IMR-90 (cell line): ENCODE measurements around the gene PNPLA2. TPM values are rescaled to one million over a fixed set of nuclear protein-coding genes. Genes with fewer than 3 reads are reported as not detected.

Experiments
- ATAC-seq: fragments of 200-7000 bp; cut with Tn5 transposase; 2 replicates; pipeline ENCODE4 v1.9.1; 2020; ENCODE audit warnings: low read depth, mild to moderate bottlenecking, moderate library complexity
- BruUV-seq: library from RNA; stranded (reverse); fragments of 400-500 nt; replicated peaks from 2 replicates; lab custom pipeline; 2021; lab: Mats Ljungman, UMichigan
- CTCF ChIA-PET: fragments of 300-600 bp; formaldehyde crosslinking; extraction: SDS; loops from one replicate; lab custom pipeline; 2021; ENCODE audit warnings: antibody characterized with exemption; lab: Yijun Ruan, JAX
- POLR2A ChIA-PET: fragments of 300-600 bp; sonication (Branson Sonifier 250); formaldehyde crosslinking; loops from one replicate; lab custom pipeline; 2022; ENCODE audit warnings: antibody characterized with exemption; ENCODE audit not compliant: unreplicated experiment; lab: Charles Lee
- DNase-seq: peaks from one replicate; pipeline ENCODE4 v3.0.0; 2013
- H2AFZ ChIP-seq: replicated peaks from 2 replicates; pipeline ENCODE3; 2013; ENCODE audit warnings: low read length, mild to moderate bottlenecking; ENCODE audit not compliant: poor library complexity
- H2AK5ac ChIP-seq: 2 replicates; pipeline ENCODE4 v1.6.1; 2013; ENCODE audit warnings: low read depth, low read length, inconsistent platforms
- H2AK9ac ChIP-seq: replicated peaks from 2 replicates; pipeline ENCODE3; 2013; ENCODE audit warnings: mild to moderate bottlenecking, low read depth, low read length, moderate library complexity; ENCODE audit not compliant: poor library complexity
- H2BK120ac ChIP-seq: 2 replicates; pipeline ENCODE4 v1.6.1; 2013; ENCODE audit warnings: low read depth, low read length, inconsistent platforms
- H2BK15ac ChIP-seq: 3 replicates; pipeline ENCODE4 v1.6.1; 2013; ENCODE audit warnings: low read depth, low read length, inconsistent platforms
- H2BK20ac ChIP-seq: 2 replicates; pipeline ENCODE4 v1.6.1; 2013; ENCODE audit warnings: low read depth, mild to moderate bottlenecking, inconsistent platforms, low read length, moderate library complexity
- H2BK5ac ChIP-seq: 2 replicates; pipeline ENCODE4 v1.6.1; 2013; ENCODE audit warnings: mild to moderate bottlenecking, low read depth, low read length, inconsistent platforms; ENCODE audit not compliant: poor library complexity, severe bottlenecking
- H3K14ac ChIP-seq: replicated peaks from 2 replicates; pipeline ENCODE4 v1.6.1; 2013; ENCODE audit warnings: low read depth, low read length, inconsistent platforms
- H3K18ac ChIP-seq: 2 replicates; pipeline ENCODE4 v1.6.1; 2013; ENCODE audit warnings: low read depth, low read length, control low read depth
- H3K23ac ChIP-seq: 2 replicates; pipeline ENCODE4 v1.6.1; 2013; ENCODE audit warnings: low read depth, low read length, inconsistent platforms
- H3K27ac ChIP-seq: 2 replicates; pipeline ENCODE4 v1.5.1; 2013; ENCODE audit warnings: mild to moderate bottlenecking, control low read depth, low read length; ENCODE audit not compliant: insufficient read depth
- H3K27me3 ChIP-seq: 2 replicates; pipeline ENCODE4 v1.6.1; 2013; ENCODE audit warnings: low read length; ENCODE audit not compliant: control insufficient read depth, insufficient read depth
- H3K36me3 ChIP-seq: 2 replicates; pipeline ENCODE4 v1.6.1; 2013; ENCODE audit warnings: low read length, mixed read lengths; ENCODE audit not compliant: control insufficient read depth, insufficient read depth
- H3K4ac ChIP-seq: 2 replicates; pipeline ENCODE4 v1.6.1; 2013; ENCODE audit warnings: low read depth, low read length, inconsistent platforms
- H3K4me1 ChIP-seq: 2 replicates; pipeline ENCODE4 v1.6.1; 2013; ENCODE audit warnings: low read length, mixed read lengths; ENCODE audit not compliant: control insufficient read depth, insufficient read depth
- H3K4me2 ChIP-seq: 2 replicates; pipeline ENCODE4 v1.6.1; 2013; ENCODE audit warnings: low read depth, mild to moderate bottlenecking, control low read depth, low read length, moderate library complexity
- H3K4me3 ChIP-seq: 2 replicates; pipeline ENCODE4 v1.5.1; 2013; ENCODE audit warnings: low read depth, mild to moderate bottlenecking, control low read depth, low read length, moderate library complexity; ENCODE audit not compliant: insufficient read depth
- H3K56ac ChIP-seq: 2 replicates; pipeline ENCODE4 v1.6.1; 2013; ENCODE audit warnings: low read length, inconsistent platforms; ENCODE audit not compliant: insufficient read depth; ENCODE audit errors: extremely low read depth
- H3K79me1 ChIP-seq, 2 experiments: 2 replicates each; pipeline ENCODE4 v1.6.1; 2013; ENCODE audit warnings: low read length in 2 of 2, inconsistent platforms in 1 of 2, low read depth in 1 of 2
- H3K9ac ChIP-seq: 2 replicates; pipeline ENCODE4 v1.6.1; 2013; ENCODE audit warnings: low read depth, low read length, control low read depth
- H3K9me1 ChIP-seq: 2 replicates; pipeline ENCODE4 v1.6.1; 2013; ENCODE audit warnings: low read length, inconsistent platforms; ENCODE audit not compliant: insufficient read depth
- H3K9me3 ChIP-seq: 2 replicates; pipeline ENCODE4 v1.6.1; 2013; ENCODE audit warnings: low read length; ENCODE audit not compliant: control insufficient read depth, insufficient read depth
- H4K20me1 ChIP-seq: 2 replicates; pipeline ENCODE4 v1.6.1; 2013; ENCODE audit warnings: low read length, inconsistent platforms; ENCODE audit not compliant: insufficient read depth
- H4K5ac ChIP-seq: 2 replicates; pipeline ENCODE4 v1.6.1; 2013; ENCODE audit warnings: mild to moderate bottlenecking, low read depth, low read length, control low read depth
- H4K8ac ChIP-seq, 2 experiments: 2 replicates each; pipeline ENCODE4 v1.6.1; 2013; ENCODE audit warnings: low read depth in 2 of 2, low read length in 2 of 2, control low read depth in 1 of 2, inconsistent platforms in 1 of 2
- H4K91ac ChIP-seq: 2 replicates; pipeline ENCODE4 v1.6.1; 2013; ENCODE audit warnings: low read depth, low read length, inconsistent platforms; ENCODE audit not compliant: insufficient read depth
- BHLHE40 ChIP-seq: fragments of 150-350 bp; IDR thresholded peaks from 2 replicates; pipeline ENCODE4 v1.6.1; 2016; ENCODE audit warnings: mild to moderate bottlenecking, low read depth, low read length
- CEBPB ChIP-seq: IDR thresholded peaks from 2 replicates; pipeline ENCODE4 v1.6.1; 2012; ENCODE audit warnings: low read depth, low read length, improper control_type of control experiment
- CHD1 ChIP-seq: IDR thresholded peaks from 2 replicates; pipeline ENCODE4 v1.6.1; 2012; ENCODE audit warnings: low read depth, low read length, improper control_type of control experiment
- CTCF ChIP-seq: conservative IDR thresholded peaks from 2 replicates; pipeline ENCODE4 v1.5.1; 2012; ENCODE audit warnings: mild to moderate bottlenecking, low read depth, low read length, improper control_type of control experiment
- MAFK ChIP-seq: IDR thresholded peaks from 2 replicates; pipeline ENCODE4 v1.6.1; 2012; ENCODE audit warnings: low read depth, low read length, improper control_type of control experiment
- MAZ ChIP-seq: IDR thresholded peaks from 2 replicates; pipeline ENCODE4 v1.6.1; 2012; ENCODE audit warnings: low read depth, mild to moderate bottlenecking, low read length, improper control_type of control experiment, moderate library complexity, borderline replicate concordance
- MXI1 ChIP-seq: IDR thresholded peaks from 2 replicates; pipeline ENCODE4 v1.6.1; 2012; ENCODE audit warnings: low read depth, mild to moderate bottlenecking, low read length, moderate library complexity, borderline replicate concordance
- NFE2L2 ChIP-seq: fragments of 150-350 bp; IDR thresholded peaks from 2 replicates; pipeline ENCODE4 v1.6.1; 2016; ENCODE audit warnings: low read depth, mild to moderate bottlenecking, low read length
- POLR2A ChIP-seq: IDR thresholded peaks from 2 replicates; pipeline ENCODE4 v1.6.1; 2012; ENCODE audit warnings: mild to moderate bottlenecking, low read depth, low read length
- RAD21 ChIP-seq: IDR thresholded peaks from 2 replicates; pipeline ENCODE4 v1.6.1; 2012; ENCODE audit warnings: low read length, improper control_type of control experiment
- RCOR1 ChIP-seq: IDR thresholded peaks from 2 replicates; pipeline ENCODE4 v1.6.1; 2012; ENCODE audit warnings: mild to moderate bottlenecking, low read length, improper control_type of control experiment; ENCODE audit not compliant: insufficient replicate concordance
- RFX5 ChIP-seq: IDR thresholded peaks from 2 replicates; pipeline ENCODE4 v1.8.0; 2012; ENCODE audit warnings: low read depth, mild to moderate bottlenecking, low read length, moderate library complexity
- WGBS, 2 experiments: methylation state at CpG; one replicate each; pipeline versions ENCODE4 v1.1.5 to v1.1.7; 2013; ENCODE audit warnings: missing lambda C conversion rate in 2 of 2; ENCODE audit not compliant: insufficient read length in 1 of 2; ENCODE audit errors: extremely low coverage in 2 of 2; 5-methylcytosine and 5-hydroxymethylcytosine counted together
- dilution Hi-C: fragments of 300-500 bp; cut with HindIII; formaldehyde crosslinking; loops from one replicate; pipeline ENCODE4 v1.14.3; 2018; ENCODE audit warnings: low sequenced_read_pairs; ENCODE audit not compliant: unreplicated experiment
- in situ Hi-C: fragments of 300-500 bp; cut with MboI; formaldehyde crosslinking; loops from 3 replicates; pipeline ENCODE4 v1.14.3; 2019; ENCODE audit warnings: low sequenced_read_pairs, inconsistent platforms, mixed read lengths
- intact Hi-C: fragments of 100-400 bp; cut with micrococcal nuclease; formaldehyde crosslinking; loops from 2 replicates; pipeline ENCODE4 v1.10.0; 2022
- polyA plus RNA-seq, 3 experiments: library from polyadenylated mRNA; depleted of rRNA; stranded (reverse); fragments of >200 nt; gene quantifications; 2 replicates each; pipeline ENCODE4 v1.2.3, GENCODE V29; 2012; ENCODE audit warnings: low replicate concordance in 1 of 3
- total RNA-seq: library from RNA; depleted of rRNA; stranded (reverse); fragments of >200 nt; gene quantifications from 2 replicates; pipeline ENCODE4 v1.2.3, GENCODE V29; 2012
- TF ChIP-seq, protein P1 (sequence below): fragments of 150-350 bp; IDR thresholded peaks from 2 replicates; pipeline ENCODE4 v1.6.1; 2017; ENCODE audit warnings: mild to moderate bottlenecking, antibody characterized with exemption, low read length, low read depth

Gene PNPLA2
- total and polyA plus RNA-seq, 2 of the 4 experiments (the other 2 are of a cell fraction) = 7.0 to 94.3 TPM

DNA sequence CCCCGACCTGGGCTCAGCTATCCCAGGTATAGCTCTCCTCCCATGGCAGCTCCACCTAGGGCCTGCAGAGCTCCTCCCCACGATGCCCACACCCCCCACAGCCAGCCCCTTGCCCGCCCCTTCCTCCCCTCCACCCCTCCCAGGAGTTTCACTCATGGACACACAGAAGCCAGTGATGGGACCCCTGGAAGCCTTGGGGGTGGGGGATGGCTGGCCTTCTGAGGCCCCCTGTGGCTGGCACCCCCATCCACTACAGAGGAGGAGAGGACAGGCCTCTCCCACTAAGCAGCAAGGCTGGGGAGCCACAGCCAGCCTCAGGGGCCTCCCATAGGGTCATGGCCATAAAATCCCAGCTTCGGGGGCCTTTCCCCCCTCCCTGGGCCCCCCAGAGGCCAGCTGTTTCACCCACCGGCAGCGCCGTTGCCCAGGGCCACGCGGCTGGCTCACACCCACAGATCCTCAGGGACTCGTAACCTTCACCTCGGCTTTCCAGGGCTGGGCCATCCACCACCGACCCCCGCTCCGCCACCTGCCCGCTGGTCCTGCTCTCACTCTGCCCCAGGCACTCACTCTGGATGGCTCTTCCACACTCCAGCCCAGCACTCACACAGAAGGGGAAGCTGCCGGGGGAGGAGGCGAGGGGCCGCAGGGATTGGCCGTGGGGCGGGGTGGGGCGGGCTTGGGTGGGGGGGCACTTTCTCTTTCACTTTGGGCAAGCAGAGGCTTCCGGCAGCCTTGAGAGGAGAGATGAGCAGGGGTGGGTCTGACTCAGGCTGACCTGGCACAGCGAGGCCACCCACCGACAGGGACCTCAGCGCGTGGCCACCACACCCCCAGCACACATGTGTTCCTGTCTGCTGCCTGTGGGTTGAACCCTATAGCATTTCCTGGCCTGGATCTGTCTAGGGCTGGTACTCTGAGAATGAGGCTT is 22.8 kb upstream of the PNPLA2 start:
- H2AK5ac ChIP-seq = peak overlapping the region; percentile 92
- in situ Hi-C loops (no loop called here), dilution Hi-C loops (no loop called here), intact Hi-C loops (no loop called here)
- peak overlapping the region; percentile 20 to 88; a peak in 3 of 4 replicates for H4K8ac ChIP-seq
- peaks cover 6% of the 10 kb centered on the region; the same call in 1 of the 2 replicates for H3K9me1 ChIP-seq
- no peak overlapping the region for H2BK20ac ChIP-seq
- no peaks in the 10 kb centered on the region for H3K9me3 ChIP-seq
- H3K14ac ChIP-seq = peak overlapping the region; percentile 86
- H3K4me3 ChIP-seq = peak overlapping the region; percentile 88
- H3K4me1 ChIP-seq = peaks cover 10% of the 10 kb centered on the region
- H3K9ac ChIP-seq = peak overlapping the region; percentile 94
- peak overlapping the region; percentile 83 for H2BK5ac ChIP-seq
- peaks cover 18% of the 10 kb centered on the region for H4K20me1 ChIP-seq
- H3K27ac ChIP-seq = peak overlapping the region; percentile 96
- no TSS peak for BruUV-seq
- H2BK15ac ChIP-seq = no peak overlapping the region
- peaks cover 0 to 25% of the 10 kb centered on the region in 2 experiments; a peak in 3 of 4 replicates for H3K79me1 ChIP-seq
- H3K23ac ChIP-seq = peak overlapping the region; percentile 69
- H2AFZ ChIP-seq = peak overlapping the region; percentile 77
- H3K4me2 ChIP-seq = peak overlapping the region; percentile 97
- ATAC-seq (peak; percentile 53), DNase-seq (peak; percentile 89)
- 0% methylated on average over 3 of the region's 26 CpGs; no CpG with 5 or more reads in 1 of the 2 experiments for WGBS, 2 experiments
- peak overlapping the region; percentile 85 for H3K4ac ChIP-seq
- peak overlapping the region; percentile 37 for H4K91ac ChIP-seq
- H3K27me3 ChIP-seq = no peaks in the 10 kb centered on the region
- POLR2A ChIA-PET = no interaction called here
- CTCF ChIA-PET = interaction anchor here (2.7 kb wide), 1 partner anchor 12 kb away, joined by 10 read pairs; no protein-coding TSS in a partner anchor
- H2BK120ac ChIP-seq = 0 out of 2 replicates have a peak overlapping the region, but pooled peaks have one; percentile 35
- peak overlapping the region; percentile 33 for H4K5ac ChIP-seq
- H3K18ac ChIP-seq = peak overlapping the region; percentile 24
- H3K36me3 ChIP-seq = peaks cover 32% of the 10 kb centered on the region; the same call in 1 of the 2 replicates
- H3K56ac ChIP-seq = no peak overlapping the region; the same call in 1 of the 2 replicates
- H2AK9ac ChIP-seq = peak overlapping the region; percentile 95
- peak; percentile 73 for TF ChIP-seq POLR2A
- peak; percentile 100 for TF ChIP-seq MXI1
- 0 out of 2 replicates have a peak, but pooled peaks have one; percentile 11 for TF ChIP-seq CHD1
- no peak for TF ChIP-seq NFE2L2
- peak; percentile 68; the same call in 1 of the 2 replicates for TF ChIP-seq BHLHE40
- TF ChIP-seq CTCF = no peak
- TF ChIP-seq RFX5 = no peak
- no peak for TF ChIP-seq CEBPB
- no peak for TF ChIP-seq RCOR1
- no peak for TF ChIP-seq RAD21
- TF ChIP-seq, protein P1, sequence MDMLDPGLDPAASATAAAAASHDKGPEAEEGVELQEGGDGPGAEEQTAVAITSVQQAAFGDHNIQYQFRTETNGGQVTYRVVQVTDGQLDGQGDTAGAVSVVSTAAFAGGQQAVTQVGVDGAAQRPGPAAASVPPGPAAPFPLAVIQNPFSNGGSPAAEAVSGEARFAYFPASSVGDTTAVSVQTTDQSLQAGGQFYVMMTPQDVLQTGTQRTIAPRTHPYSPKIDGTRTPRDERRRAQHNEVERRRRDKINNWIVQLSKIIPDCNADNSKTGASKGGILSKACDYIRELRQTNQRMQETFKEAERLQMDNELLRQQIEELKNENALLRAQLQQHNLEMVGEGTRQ = 0 out of 2 replicates have a peak, but pooled peaks have one; percentile 12
- TF ChIP-seq MAZ = 0 out of 2 replicates have a peak, but pooled peaks have one; percentile 21
- TF ChIP-seq MAFK = no peak
